Left kidney (tissue), 2 donors: ENCODE results near the gene YDJC. TPM values are rescaled to one million over a fixed set of nuclear protein-coding genes. Genes with fewer than 3 reads are reported as not detected.
"Not testable (repeated sequence)": the region's sequence is repeated elsewhere in the genome, so short reads cannot be mapped to it uniquely, and the experiment has no call there.

Experiments used
- DNase-seq: peaks from one replicate; pipeline ENCODE4 v3.0.0-alpha.2; 2013
- polyA plus RNA-seq: library from polyadenylated mRNA; unstranded; fragments of 120-200 nt; gene quantifications from one replicate; pipeline ENCODE4 v1.2.1, GENCODE V29; 2013; ENCODE audit not compliant: insufficient read length

The YDJC gene
- polyA plus RNA-seq, 1 donor = 8.8 TPM

DNA sequence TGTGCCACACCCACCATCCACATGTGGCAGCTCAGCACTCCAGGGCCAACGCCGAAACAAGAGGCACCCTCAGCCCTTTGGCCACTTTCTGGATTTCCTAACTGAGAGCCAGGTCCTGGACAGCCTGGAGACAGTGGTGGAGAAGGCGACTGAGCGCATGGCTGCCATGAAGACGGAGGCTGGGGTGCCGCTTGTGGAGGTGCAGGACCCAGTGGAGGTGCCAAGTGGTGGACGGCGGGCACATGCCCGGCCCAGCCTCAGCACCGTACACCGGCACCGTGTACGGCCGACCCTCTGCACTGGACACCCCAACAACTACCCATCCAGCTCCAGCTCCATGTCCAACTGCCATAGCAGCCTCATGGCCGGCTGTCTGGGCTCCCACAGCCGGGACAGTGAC lies 4.3 kb upstream of the YDJC start:
- no peak for DNase-seq

DNA sequence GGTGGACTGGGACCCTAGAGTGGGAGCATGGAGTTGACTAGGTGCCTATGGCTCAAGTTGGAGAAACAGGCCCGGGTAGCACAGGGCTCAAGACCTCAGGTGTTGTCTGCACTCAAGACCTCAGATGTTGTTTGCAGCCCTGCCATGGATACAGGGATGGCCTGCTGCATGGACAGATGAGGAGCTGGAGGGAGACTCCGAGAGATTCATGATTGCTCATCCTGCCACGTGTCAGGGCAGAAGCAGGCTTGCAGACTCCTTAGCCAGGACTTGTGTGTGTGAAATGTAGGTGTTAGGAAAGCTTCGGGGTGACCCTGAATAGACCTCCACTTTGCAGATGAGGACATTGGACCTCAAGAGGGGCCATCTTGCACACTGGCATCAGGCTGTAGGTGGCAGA lies 3.7 kb upstream of the YDJC start:
- no peak for DNase-seq

DNA sequence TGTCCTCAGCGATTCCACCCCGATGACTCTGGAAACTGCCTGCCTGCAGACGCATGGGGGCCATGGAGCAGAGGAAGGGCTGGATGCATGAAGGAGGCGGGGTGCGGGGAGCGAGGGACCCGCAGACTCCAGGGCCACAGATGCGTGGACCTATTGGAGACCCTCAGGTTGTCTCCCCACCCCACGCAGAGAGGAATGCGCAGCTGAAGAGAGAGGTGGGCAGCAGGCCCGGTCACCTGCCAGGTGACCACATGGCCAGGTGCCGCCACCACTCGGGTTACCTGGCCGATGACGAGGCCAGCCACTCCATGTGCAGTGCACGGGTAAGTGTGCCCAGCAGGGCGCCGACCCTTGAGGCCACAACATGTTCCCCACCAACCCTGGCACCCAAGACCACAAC lies 3.1 kb upstream of the YDJC start:
- DNase-seq = no peak

DNA sequence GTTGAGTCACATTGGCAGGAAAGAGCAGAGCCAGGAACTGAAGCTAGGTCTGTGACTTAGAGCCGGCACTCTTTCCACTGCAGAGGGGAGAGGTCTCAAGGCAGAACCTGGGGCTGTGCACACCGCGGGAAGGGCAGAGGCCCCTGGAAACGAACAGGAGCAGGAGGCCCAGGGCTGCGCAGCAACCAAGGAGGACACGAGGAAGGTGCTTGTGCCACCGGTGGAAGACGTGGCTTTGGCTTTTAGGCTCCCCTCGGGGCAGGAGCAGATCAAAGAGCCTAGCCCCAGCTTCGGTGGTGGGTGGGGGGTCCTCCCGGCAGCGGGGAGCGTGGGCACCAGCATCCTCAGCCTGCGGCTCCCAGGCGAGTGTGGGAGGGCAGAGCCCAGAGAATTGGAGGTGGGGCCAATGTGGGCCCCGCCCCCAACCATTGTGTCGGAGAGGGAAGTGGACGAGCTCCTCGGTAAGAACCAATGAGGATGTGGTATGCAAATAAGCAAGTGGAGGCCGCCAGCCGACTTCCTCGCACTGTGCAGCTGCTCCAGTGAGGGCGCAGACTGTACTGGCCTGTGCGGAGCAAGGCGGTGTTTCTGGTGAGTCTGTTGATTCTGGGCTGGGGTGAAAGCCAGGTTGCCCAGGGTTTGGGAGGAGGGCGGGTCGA lies 2.5 kb upstream of the YDJC start, which contains the start of gene CCDC116:
TSS of gene CCDC116 (plus strand) at position 524 of the 659 bp plus-strand sequence. CDS start 422 bp downstream, outside the sequence.
- DNase-seq = no peak

DNA sequence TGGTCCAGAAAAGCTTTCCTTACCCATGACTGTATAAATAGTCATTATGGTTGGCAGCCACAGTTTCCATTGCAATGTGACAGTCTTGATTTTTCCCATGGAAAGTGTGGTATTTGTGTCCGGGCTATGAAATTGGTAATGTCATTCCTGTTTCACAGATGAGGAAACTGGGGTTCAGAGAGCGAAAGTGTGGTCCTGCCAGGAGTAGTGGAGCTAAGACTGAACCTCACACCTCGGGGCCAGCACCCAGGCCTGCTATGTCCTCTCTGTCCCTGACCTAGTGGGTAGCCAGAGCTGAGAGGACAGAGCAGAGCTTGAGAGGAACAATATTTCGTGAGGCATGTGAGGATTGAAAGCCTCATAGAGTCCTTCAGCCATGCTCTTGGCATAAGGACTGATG lies 1.2 kb upstream of the YDJC start:
- no peak for DNase-seq

DNA sequence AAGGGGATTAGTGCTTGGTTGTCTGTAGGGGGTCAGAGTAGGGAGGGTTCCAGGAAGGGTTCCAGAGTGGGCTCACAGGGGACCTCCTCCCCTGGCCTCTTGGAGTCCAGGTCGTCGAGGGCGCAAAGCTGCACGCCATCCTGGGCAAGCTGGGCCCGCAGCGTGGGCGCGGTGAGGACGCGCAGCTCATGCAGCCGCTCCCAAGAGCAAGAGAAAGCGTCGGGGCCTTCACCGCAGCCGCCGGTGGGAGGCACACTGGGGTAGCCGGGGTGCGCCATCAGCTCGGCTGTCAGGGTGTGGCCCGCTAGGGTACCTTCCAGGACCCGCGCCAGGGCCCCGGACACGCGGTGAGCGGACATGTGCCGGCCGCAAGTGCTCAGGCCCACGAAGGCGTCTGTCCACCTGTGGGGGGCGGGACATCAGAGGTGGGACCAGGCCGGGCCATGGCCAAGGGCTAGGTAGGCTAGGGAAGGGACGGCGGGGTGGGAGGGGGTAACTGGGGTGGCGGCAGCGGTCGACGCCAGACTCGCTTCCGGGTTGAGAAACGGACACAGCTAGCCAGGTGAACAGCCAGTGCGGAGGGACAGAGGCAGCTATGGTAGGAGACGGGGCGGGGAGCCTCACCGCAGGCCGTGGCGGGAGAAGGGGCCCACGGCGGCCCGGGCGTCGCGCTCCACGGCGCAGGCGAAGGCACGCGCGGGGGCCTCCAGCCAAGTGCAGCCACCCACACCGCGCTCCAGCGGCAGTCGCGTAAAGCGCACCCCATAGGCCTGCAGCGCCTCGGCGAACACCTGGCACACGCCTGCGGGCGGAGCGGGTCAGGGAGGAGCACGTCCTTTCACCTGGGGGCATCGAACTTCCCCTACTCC lies 1.2 kb downstream of the YDJC start:
- DNase-seq = no peak

DNA sequence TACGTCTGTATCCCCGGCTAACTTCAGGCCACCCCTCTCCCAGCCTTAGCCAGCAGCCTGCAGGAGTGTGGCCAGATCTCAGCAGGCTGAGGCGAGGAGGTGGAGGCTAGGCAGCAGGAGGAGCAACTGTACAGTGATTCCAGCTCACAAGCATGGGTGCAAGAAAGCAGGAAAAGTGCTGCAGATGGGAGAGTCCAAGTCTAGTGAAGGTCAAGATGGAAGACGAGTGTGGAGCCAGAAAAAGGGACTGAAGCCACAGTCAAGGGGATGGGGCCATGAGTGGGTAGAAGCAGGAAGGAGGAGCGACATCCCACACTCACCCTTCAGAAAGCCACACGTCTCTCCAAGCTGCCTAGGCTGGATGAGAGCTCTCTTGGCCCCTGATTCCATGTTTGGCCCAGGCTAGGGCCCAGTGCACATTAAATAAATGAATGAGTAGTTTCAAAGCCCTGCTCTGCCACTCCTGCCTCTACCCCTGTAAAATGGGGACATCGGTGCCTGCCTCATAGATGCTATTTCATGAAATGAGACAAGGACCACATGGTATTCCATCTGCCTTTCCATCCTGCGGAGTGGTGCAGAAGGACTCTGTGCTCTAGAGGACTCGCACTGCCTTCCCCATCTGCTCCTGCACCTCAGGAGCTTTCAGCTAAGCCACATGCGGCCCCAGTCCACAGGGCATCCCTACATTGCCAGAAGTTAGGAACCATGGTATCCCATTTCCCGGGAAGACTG lies 2.9 kb downstream of the YDJC start:
- DNase-seq = no peak

DNA sequence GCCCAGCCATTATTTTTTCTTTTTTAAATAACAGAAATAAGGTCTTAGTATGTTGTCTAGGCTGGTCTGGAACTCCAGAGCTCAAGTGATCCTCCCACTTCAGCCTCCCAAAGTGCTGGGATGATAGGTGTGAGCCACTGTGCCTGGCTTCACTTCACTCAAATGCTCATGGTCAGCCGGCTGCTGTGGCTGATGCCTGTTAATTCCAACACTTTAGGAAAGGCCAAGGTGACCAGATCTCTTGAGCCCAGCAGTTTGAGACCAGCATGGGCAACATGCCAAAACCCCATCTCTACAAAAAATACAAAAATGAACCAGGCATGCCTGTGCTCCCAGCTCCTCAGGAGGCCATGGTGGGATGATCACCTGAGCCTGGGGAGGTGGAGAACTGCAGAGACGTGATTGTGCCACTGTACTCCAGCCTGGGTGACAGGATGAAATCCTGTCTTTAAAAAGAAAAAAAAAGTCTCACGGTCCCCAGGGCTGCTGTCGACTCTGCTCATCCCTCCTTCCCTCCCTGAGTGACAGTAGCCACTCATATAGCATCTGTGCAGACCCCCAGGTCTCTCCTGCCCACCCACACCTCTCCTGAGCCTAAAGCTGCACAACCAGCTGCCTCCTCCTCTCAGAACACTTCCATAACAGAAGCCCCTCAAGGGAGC lies 3.6 kb downstream of the YDJC start:
- no peak for DNase-seq

DNA sequence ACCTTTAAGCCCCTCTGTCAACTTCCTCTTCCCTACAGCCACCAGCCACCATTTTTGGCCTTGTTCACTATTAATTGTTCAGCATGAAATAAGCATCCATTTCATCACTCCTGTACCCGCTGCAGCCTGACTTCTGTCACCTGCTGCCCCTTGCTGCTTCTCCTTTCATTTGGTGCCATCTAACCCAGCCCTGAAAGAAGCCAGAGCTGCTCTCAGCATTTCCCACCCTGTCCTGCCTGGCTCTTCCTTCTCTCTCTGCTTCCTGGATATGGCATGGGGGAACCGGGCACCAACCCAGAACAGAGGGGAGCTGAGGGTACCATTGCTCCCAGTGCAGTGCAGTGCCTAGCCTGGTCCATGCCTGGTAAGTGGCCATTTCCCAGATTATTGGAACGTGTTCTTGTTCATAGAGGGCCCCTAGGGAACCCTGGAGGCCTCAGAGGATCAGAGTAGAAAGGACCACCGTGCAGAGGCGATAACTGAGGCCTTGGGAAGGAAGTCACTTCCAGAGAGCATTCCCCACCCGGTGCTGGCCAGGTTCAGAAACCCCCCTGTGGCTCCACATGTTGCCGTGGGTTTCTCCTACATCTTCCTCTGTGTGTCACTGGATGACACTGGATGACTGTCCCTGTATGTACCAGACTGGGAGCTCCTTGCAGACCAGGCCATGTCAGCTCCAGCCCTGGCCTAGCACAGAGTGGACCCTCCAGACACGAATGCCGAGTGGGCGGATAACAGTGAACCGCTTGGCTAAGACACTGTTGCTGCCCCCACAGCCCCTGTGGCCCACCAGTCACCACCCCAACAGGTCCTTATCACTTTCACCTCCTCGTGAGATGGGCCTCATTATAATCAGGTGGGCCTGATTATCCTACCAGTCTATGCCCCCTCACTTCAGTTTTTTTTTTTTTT lies 4.7 kb downstream of the YDJC start:
- DNase-seq = no peak

DNA sequence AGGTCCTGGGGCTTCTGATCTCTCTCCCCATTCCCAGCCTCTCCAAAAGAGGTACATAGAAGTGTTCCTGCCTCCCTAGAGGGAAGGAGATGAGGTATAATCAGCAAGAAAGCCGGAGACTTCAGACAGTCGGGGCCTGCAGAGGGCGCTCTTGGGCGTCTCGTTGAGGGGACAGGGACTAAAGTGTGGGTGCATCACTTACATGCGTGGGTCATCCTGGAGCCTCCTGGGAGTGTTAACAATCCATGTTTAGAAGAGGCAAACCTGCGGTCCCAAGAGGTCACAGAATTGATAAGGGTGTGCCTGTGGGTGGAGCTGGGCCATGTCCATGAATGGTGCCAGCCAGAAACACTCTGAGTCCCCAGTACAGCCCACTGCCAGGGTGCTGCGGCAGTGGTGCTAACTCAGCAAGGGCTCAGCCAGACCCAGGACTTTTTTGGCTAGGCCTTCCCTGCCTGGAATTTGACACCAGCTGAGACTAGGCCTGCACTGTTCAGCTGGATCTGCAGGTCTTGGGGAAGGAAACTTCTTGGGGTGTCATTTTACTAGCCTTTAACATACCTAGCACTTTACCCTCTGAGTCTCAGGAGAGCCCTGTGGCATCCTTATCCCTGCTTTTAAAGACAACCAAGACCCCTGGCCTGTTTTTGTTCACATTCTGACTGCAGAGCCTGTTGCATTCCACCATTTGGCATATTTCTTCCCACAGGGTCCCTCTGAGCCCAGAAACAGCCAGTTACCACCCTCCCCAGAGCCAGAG lies 5.5 kb downstream of the YDJC start:
- no peak for DNase-seq

DNA sequence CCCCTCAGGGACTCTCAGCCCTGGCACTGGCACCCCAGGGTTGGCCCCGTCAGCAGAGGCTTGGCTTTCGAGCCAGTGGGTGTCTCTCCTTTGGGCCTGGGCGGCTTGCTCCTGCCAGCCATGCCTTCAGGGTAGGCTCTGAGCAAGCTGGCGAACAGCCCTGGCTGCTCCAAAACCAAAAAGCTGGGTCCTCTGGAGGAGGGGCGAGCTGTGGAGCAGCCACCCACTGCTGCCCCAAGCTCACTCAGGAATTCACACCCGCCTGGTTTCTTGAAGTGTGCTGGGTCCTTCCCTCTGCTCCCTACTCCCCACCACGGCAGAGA lies 6.2 kb downstream of the YDJC start:
- DNase-seq = no peak

DNA sequence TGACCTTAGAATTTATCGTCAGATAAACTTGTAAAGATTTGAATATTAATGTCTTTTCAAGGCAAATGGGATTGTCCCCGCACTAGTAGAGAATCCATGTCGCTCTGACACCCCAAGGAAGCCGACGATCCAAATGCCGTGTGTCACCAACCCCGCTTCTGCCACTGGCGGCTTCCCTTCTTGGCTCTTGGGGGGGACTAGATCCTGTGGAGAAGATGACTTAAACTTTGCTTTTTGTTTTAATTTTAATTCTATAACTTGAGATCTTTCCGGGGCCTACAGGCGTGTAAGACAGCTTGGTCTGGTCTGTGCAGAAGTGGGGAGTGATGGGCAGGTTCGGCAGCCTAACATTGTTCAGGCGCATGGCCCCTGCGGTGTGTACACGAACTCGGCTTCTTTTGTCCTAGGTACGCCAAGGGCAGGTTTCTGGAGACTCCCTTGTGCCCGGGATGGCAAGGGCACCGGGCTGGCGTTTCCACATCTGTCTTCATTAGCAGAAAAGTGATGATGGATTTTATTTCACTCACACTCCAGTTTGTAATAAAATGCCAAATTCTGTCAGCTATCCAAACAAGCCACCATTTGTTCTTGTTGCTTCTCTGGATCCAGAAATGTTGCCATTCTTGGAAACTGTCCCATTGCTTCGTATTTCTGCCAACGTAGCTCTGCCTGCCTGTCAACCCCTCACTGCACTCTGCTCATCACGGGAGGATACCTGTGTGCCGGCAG lies 6.7 kb downstream of the YDJC start:
- no peak for DNase-seq

DNA sequence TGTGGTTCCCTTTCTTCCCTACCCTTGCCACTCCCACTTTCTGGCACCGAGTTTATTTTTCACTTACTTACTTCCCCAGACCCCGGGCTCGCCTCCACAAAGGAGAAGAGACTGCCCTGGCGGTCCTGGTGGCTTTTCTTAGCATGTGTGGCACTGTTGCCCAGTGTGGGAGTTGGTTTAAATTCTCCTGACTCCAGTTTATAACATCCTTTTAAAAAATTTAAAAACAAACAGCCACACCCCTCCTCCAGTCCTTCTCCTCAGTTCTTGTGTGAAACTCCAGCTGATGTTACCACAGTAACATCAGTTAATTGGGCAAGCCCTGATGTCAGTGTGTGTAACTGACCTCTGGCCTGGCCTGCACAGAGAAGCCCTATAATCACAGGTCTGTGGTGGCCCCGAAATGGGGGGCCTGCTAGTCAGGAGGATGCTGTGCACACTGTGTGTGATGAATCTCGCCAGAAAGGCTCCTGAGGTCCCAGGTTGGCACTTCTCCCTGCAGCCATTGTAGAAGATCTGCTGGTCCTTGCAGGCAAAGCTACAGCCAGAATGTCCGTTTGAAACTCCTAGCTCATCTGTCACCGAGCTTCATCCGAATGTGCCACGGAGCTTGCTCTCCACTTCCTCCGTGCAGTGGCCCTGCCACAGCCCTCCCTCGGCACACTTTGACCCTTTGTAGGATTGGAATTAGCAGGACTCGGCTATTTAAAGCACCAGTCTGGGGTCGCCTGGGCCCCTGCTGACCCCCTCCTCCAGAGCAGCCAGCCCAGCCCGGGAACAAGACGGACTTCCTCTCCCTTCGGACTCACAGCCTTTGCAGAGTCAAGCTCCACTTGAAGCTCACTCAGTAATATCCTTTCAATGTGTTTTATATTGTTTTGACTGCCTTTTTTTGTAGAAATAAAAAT lies 7.6 kb downstream of the YDJC start:
- no peak for DNase-seq

DNA sequence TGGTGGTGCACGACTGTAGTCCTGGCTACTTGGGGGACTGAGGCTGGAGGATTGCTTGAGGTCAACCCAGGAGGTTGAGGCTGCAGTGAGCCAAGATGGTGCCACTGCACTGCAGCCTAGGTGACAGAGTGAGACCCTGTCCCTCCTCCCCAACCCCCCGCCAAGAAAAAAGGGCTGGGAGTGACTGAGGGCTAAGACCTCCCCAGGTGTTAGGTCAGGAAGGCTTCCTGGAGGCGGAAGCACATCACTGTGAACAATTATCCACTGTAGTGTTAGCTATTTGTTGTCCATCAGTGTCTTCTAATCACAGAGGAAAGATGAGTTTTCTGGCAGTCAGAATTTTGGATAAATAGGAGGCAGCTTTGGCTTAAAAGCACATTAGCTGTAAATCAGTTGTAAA lies 8.8 kb downstream of the YDJC start:
- DNase-seq = no peak

DNA sequence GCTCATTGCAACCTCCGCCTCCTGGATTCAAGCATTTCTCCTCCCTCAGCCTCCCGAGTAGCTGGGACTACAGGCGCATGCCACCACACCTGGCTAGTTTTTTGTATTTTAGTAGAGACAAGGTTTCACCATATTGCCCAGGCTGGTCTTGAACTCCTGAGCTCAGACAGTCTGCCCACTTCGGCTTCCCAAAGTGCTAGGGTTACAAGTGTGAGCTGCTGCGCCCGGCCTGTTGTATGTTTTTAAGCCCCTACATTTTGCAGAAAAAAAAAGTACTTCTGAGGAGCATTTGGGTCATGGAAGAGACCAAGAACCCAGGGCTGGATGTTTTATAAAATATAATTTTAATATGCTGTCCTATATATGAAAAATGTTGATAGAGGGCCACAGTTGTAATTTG lies 12.5 kb downstream of the YDJC start:
- DNase-seq = not testable (repeated sequence)

DNA sequence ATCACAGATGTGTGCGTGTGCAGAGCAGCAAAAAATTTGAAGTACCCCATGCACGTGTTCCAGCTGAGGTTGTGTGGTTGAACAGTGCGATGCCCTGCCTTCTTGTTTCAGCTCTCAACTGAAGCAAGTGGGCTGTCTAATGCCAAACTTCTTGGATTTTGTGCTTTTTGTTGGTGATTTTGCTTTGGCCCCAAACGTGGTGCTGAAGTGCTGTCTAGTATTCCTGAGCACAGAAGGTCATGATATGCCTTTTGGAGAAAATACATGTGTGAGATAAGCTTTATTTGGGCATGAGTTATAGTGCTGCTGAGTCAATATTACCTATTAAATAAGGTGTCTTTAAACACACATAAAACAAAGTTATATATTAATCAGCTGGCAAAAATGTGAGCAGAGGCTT lies 14.1 kb downstream of the YDJC start:
- no peak for DNase-seq

DNA sequence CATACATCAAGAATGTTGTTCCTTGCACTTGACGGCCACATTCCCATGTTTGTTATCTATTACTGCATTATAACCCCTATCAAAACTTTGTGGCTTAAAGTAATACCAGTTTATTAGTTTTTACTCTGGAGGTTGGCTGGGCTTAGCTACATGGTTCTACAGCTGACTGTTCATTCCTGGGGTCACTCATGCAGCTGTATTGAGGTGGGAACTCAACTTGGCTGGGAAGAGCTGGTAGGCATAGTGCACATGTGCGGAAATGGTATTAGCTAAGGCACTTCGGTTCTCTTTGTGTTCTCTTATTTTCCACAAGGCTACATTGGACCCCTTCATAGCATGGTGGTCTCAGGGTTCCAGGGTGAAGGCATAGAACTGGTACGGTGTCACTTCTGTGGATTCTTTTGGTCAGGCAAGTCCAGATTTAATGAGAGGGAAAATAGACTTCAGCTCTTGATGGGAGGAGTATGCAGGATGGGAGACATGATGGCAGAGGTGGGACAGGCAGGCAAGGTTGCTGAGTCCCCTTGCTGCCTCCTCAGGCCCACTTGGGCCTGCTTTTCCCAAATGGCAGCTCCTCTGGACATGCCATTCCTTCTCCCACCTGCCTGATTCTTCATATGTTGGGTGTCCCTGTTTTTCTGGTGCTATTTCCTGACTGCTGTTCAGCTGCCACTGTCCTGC lies 16.1 kb downstream of the YDJC start:
- DNase-seq = no peak

DNA sequence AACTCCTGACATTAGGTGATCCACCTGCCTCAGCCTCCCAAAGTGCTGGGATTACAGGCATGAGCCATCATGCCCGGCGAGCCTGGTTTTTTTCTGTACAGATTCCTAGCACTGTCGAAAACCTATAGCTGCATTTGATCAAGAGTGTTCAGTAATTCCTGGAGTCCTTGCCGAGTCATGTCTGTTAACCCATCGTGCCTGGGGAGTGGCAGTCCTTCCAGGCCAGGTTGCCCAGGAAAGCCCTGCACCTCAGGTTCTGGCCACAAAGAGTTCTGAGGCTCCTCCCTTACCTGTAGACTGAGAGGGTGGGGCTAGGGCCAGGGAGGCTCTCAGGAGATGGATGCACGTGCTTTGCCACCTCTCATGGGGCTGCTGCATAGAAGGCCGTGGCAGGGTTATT lies 17.0 kb downstream of the YDJC start:
- DNase-seq = no peak
